Smooth muscle cell (in vitro differentiated cells): ENCODE measurements around the gene RHOU. TPM values are rescaled to one million over a fixed set of nuclear protein-coding genes. Genes with fewer than 3 reads are reported as not detected.

Source experiments
- DNase-seq: peaks from one replicate; lab custom pipeline; 2025; ENCODE audit not compliant: unreplicated experiment; lab: John Stamatoyannopoulos, UW
- H2AFZ ChIP-seq: fragments of 200-600 bp; sonication (generic); 2 replicates; pipeline ENCODE4 v1.6.0; 2016; ENCODE audit warnings: antibody characterized with exemption, low read depth, mild to moderate bottlenecking
- H3F3A ChIP-seq: fragments of 200-600 bp; sonication (generic); 2 replicates; pipeline ENCODE4 v1.6.0; 2017; ENCODE audit warnings: antibody characterized with exemption, low read depth
- H3K27ac ChIP-seq: fragments of 200-600 bp; sonication (generic); 2 replicates; pipeline ENCODE4 v1.5.1; 2016; ENCODE audit warnings: low read depth, mild to moderate bottlenecking
- H3K27me3 ChIP-seq: fragments of 200-600 bp; sonication (generic); 2 replicates; pipeline ENCODE4 v1.6.1; 2016; ENCODE audit warnings: low read depth, mild to moderate bottlenecking
- H3K36me3 ChIP-seq: fragments of 200-600 bp; sonication (generic); 2 replicates; pipeline ENCODE4 v1.5.1; 2016; ENCODE audit warnings: low read depth
- H3K4me1 ChIP-seq: fragments of 200-600 bp; sonication (generic); 2 replicates; pipeline ENCODE4 v1.5.1; 2016; ENCODE audit warnings: low read depth
- H3K4me2 ChIP-seq: fragments of 200-600 bp; sonication (generic); 2 replicates; pipeline ENCODE4 v1.6.0; 2016; ENCODE audit warnings: mild to moderate bottlenecking
- H3K4me3 ChIP-seq: fragments of 200-600 bp; sonication (generic); 2 replicates; pipeline ENCODE4 v1.5.1; 2016; ENCODE audit warnings: mild to moderate bottlenecking
- H3K79me2 ChIP-seq: fragments of 200-600 bp; sonication (generic); 2 replicates; pipeline ENCODE4 v1.6.0; 2016; ENCODE audit warnings: low read depth, mild to moderate bottlenecking
- H3K9ac ChIP-seq: fragments of 200-600 bp; sonication (generic); 2 replicates; pipeline ENCODE4 v1.6.0; 2016; ENCODE audit warnings: low read depth
- H3K9me3 ChIP-seq: fragments of 200-600 bp; sonication (generic); replicated peaks from 2 replicates; pipeline ENCODE4 v1.5.1; 2016; ENCODE audit warnings: low read depth
- H4K20me1 ChIP-seq: fragments of 200-600 bp; sonication (generic); 2 replicates; pipeline ENCODE4 v1.6.0; 2016; ENCODE audit warnings: low read depth
- WGBS: methylation state at CpG from one replicate; pipeline ENCODE4 v1.1.7; 2016; ENCODE audit warnings: low lambda C conversion rate; 5-methylcytosine and 5-hydroxymethylcytosine counted together
- polyA plus RNA-seq: library from polyadenylated mRNA; unstranded; fragments of >200 nt; fragmentation: Nextera tagmentation; extraction: Ambion mirVana; gene quantifications from 2 replicates; pipeline ENCODE4 v1.2.1, GENCODE V29; 2016
- total RNA-seq: library from RNA; depleted of rRNA; stranded (reverse); fragments of >200 nt; gene quantifications from 2 replicates; pipeline ENCODE4 v1.2.3, GENCODE V29; 2014
- TF ChIP-seq, protein P1 (sequence below): fragments of 200-600 bp; sonication (generic); IDR thresholded peaks from 2 replicates; pipeline ENCODE4 v1.5.1; 2017; ENCODE audit warnings: borderline replicate concordance, mild to moderate bottlenecking, antibody characterized with exemption; ENCODE audit not compliant: insufficient read depth, poor library complexity, severe bottlenecking

The RHOU gene
- total and polyA plus RNA-seq, 2 experiments from 2014 or later, result 25.8 to 50.6 TPM

- WGBS, result 87% methylated on average over 10 of the region's 10 CpGs
- H3K4me1 ChIP-seq, result peaks cover 8% of the 10 kb centered on the region
- no peaks in the 10 kb centered on the region for H3K36me3 ChIP-seq
- no peak for DNase-seq
- H3K4me3 ChIP-seq, result no peak overlapping the region
- no peak overlapping the region for H2AFZ ChIP-seq
- no peaks in the 10 kb centered on the region for H3K27me3 ChIP-seq
- H3K79me2 ChIP-seq, result no peaks in the 10 kb centered on the region
- H3K9me3 ChIP-seq, result no peaks in the 10 kb centered on the region
- H3F3A ChIP-seq, result peaks cover 5% of the 10 kb centered on the region
- H3K9ac ChIP-seq, result no peak overlapping the region
- TF ChIP-seq, protein P1, sequence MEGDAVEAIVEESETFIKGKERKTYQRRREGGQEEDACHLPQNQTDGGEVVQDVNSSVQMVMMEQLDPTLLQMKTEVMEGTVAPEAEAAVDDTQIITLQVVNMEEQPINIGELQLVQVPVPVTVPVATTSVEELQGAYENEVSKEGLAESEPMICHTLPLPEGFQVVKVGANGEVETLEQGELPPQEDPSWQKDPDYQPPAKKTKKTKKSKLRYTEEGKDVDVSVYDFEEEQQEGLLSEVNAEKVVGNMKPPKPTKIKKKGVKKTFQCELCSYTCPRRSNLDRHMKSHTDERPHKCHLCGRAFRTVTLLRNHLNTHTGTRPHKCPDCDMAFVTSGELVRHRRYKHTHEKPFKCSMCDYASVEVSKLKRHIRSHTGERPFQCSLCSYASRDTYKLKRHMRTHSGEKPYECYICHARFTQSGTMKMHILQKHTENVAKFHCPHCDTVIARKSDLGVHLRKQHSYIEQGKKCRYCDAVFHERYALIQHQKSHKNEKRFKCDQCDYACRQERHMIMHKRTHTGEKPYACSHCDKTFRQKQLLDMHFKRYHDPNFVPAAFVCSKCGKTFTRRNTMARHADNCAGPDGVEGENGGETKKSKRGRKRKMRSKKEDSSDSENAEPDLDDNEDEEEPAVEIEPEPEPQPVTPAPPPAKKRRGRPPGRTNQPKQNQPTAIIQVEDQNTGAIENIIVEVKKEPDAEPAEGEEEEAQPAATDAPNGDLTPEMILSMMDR, result no peak
- no peak overlapping the region for H3K27ac ChIP-seq
- H3K4me2 ChIP-seq, result no peak overlapping the region
- H4K20me1 ChIP-seq, result no peaks in the 10 kb centered on the region
Measured at GRCh38 chr1:228750915-228751314, 15.6 kb downstream of the RHOU start.

- H3K4me1 ChIP-seq, result peaks cover 8% of the 10 kb centered on the region
- H3K4me2 ChIP-seq, result no peak overlapping the region
- peak overlapping the region; percentile 15 for H3K27ac ChIP-seq
- H3K9me3 ChIP-seq, result no peaks in the 10 kb centered on the region
- H3K27me3 ChIP-seq, result no peaks in the 10 kb centered on the region
- no peaks in the 10 kb centered on the region for H3K79me2 ChIP-seq
- TF ChIP-seq, protein P1, result no peak
- H3F3A ChIP-seq, result no peaks in the 10 kb centered on the region
- no peak overlapping the region for H3K9ac ChIP-seq
- 66% methylated on average over 3 of the region's 3 CpGs for WGBS
- H2AFZ ChIP-seq, result no peak overlapping the region
- no peaks in the 10 kb centered on the region for H4K20me1 ChIP-seq
- no peak for DNase-seq
- H3K36me3 ChIP-seq, result no peaks in the 10 kb centered on the region
- no peak overlapping the region for H3K4me3 ChIP-seq
Measured at GRCh38 chr1:228751360-228752098, 16.2 kb downstream of the RHOU start.

GRCh38 chr1:228752258-228752657 is 17.0 kb downstream of the RHOU start:
- H3K79me2 ChIP-seq, result no peaks in the 10 kb centered on the region
- H3K4me2 ChIP-seq, result peak overlapping the region; percentile 18
- H3K9me3 ChIP-seq, result no peaks in the 10 kb centered on the region
- no peaks in the 10 kb centered on the region for H3K27me3 ChIP-seq
- WGBS, result 33% methylated on average over 6 of the region's 6 CpGs
- H3K27ac ChIP-seq, result peak overlapping the region; percentile 15
- no peak for DNase-seq
- H3K4me1 ChIP-seq, result peaks cover 8% of the 10 kb centered on the region
- no peaks in the 10 kb centered on the region for H4K20me1 ChIP-seq
- H3K9ac ChIP-seq, result no peak overlapping the region
- no peak overlapping the region for H2AFZ ChIP-seq
- H3F3A ChIP-seq, result no peaks in the 10 kb centered on the region
- H3K36me3 ChIP-seq, result no peaks in the 10 kb centered on the region
- H3K4me3 ChIP-seq, result no peak overlapping the region
- TF ChIP-seq, protein P1, result no peak
